WERI-Rb-1 (cell line): ENCODE measurements around the gene CHMP4B.

Source experiments
- DNase-seq: peaks from one replicate; pipeline ENCODE4 v3.0.0-alpha.2; 2020
- H3K27ac ChIP-seq: fragments of 250-450 bp; sonication (Bioruptor Pico); 2 replicates; pipeline ENCODE4 v1.5.1; 2020; ENCODE audit warnings: mild to moderate bottlenecking, moderate library complexity
- H3K27me3 ChIP-seq: fragments of 250-450 bp; sonication (Bioruptor Pico); 2 replicates; pipeline ENCODE4 v1.5.1; 2021; ENCODE audit warnings: mild to moderate bottlenecking, low read depth, moderate library complexity; ENCODE audit not compliant: insufficient read depth, severe bottlenecking
- H3K36me3 ChIP-seq: fragments of 250-450 bp; sonication (Bioruptor Pico); 2 replicates; pipeline ENCODE4 v1.5.1; 2020; ENCODE audit warnings: mild to moderate bottlenecking, moderate library complexity
- H3K4me3 ChIP-seq: 2 replicates; pipeline ENCODE4 v1.5.1; 2011; ENCODE audit warnings: low read depth, mild to moderate bottlenecking, control low read depth, low read length
- H3K9me3 ChIP-seq: fragments of 250-450 bp; sonication (Bioruptor Pico); 2 replicates; pipeline ENCODE4 v1.5.1; 2021; ENCODE audit warnings: mild to moderate bottlenecking, moderate library complexity; ENCODE audit not compliant: severe bottlenecking
- TF ChIP-seq, protein P1 (sequence below): IDR thresholded peaks from 2 replicates; pipeline ENCODE4 v1.5.1; 2011; ENCODE audit warnings: low read depth, mild to moderate bottlenecking, control low read depth, inconsistent platforms, low read length

Gene CHMP4B

DNA sequence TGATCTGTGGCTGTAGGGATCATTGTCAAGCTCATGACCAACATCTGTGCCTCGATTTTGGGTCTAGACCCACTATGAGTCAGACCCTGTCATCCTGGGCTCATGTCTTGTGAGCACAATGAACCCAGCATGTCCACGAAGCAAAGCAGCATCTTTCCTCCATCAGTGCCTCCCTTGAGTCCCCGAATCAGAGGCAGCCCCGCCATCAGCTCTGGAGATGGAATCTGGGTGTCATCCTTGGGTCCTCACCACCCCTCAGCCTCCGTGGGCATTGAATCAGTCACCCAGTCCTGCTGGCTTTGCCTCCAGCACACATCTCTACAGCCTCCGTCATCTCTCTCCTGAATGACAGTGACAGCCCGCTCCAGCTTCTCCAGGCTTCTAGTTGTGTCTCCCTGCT is 56.9 kb downstream of the CHMP4B start:
- Histone ChIP-seq H3K4me3 (no peak overlapping the region), H3K9me3 (no peaks in the 10 kb centered on the region), H3K27ac (no peak overlapping the region), H3K27me3 (no peaks in the 10 kb centered on the region), H3K36me3 (no peaks in the 10 kb centered on the region)
- TF ChIP-seq, protein P1, sequence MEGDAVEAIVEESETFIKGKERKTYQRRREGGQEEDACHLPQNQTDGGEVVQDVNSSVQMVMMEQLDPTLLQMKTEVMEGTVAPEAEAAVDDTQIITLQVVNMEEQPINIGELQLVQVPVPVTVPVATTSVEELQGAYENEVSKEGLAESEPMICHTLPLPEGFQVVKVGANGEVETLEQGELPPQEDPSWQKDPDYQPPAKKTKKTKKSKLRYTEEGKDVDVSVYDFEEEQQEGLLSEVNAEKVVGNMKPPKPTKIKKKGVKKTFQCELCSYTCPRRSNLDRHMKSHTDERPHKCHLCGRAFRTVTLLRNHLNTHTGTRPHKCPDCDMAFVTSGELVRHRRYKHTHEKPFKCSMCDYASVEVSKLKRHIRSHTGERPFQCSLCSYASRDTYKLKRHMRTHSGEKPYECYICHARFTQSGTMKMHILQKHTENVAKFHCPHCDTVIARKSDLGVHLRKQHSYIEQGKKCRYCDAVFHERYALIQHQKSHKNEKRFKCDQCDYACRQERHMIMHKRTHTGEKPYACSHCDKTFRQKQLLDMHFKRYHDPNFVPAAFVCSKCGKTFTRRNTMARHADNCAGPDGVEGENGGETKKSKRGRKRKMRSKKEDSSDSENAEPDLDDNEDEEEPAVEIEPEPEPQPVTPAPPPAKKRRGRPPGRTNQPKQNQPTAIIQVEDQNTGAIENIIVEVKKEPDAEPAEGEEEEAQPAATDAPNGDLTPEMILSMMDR: no peak
- no peak for DNase-seq

DNA sequence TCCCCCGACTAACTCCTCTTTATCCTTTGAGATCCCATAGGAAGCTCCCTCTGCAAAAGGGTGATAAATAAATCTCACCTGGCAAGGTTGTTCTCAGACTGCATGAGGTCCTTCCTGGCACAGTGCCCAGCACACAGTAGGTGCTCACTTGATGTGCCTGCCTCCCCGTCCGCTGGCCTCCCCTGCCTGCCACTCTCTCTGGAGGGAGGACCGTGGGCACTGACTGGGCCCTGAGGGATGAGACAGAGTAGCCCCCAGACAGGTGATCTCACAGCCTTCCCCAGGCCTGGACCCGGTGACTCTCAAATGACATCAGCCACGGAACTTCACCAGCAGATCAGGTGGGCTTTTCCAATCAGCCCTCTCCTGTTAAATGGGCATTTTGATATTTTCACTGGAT is 57.4 kb downstream of the CHMP4B start:
- TF ChIP-seq, protein P1: no peak
- H3K9me3 ChIP-seq: no peaks in the 10 kb centered on the region
- DNase-seq: no peak
- H3K4me3 ChIP-seq: no peak overlapping the region
- H3K27me3 ChIP-seq: no peaks in the 10 kb centered on the region
- H3K36me3 ChIP-seq: no peaks in the 10 kb centered on the region
- no peak overlapping the region for H3K27ac ChIP-seq

DNA sequence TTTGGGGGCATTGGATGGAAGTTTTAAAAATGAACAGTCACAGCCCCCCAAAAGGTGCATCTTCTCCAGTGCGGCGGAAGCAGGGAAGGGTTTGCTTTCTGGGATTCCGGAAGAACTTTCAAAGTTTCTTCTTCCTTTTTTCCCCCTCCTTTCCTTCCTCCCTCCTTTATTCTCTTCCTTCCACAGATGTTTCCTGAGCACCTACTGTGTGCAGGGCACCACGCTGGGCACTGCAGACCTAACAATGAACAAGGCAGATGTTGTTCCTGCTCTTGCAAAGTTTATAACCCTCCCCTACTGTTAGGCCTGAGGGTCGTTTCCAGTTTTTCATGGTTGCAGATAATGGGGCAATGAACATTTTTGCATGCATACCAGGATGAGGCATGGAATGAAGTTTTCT is 58.1 kb downstream of the CHMP4B start:
- no peaks in the 10 kb centered on the region for H3K9me3 ChIP-seq
- H3K4me3 ChIP-seq: no peak overlapping the region

DNA sequence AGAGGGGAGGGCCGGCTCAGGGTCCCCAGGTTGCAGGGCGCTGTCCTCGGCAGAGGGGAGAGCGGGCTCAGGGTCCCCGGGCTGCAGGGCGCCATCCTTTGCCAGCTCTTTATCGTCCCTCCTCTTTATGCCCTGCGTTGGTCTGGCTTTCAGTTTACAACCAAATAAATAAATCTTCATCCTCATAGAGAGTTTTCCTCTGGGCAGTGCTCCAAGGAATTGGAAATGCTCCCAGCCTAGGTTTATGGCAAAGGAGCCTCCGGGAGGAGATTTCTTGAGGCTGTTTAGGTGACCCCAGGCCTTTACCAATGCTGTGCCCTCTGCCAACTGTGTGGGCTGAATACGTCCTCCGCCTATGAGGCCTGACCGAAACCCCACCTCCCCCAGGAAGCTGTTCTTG is 60.2 kb downstream of the CHMP4B start:
- DNase-seq: no peak
- TF ChIP-seq, protein P1: no peak
- no peak overlapping the region for H3K27ac ChIP-seq
- H3K9me3 ChIP-seq: no peaks in the 10 kb centered on the region
- no peaks in the 10 kb centered on the region for H3K27me3 ChIP-seq
- H3K36me3 ChIP-seq: no peaks in the 10 kb centered on the region
- H3K4me3 ChIP-seq: no peak overlapping the region

More for the DNA sequence above, 58.1 kb downstream of the CHMP4B start:
- Histone ChIP-seq H3K27me3 (no peaks in the 10 kb centered on the region), H3K36me3 (no peaks in the 10 kb centered on the region), H3K27ac (no peak overlapping the region)
- TF ChIP-seq, protein P1: no peak
- DNase-seq: no peak

DNA sequence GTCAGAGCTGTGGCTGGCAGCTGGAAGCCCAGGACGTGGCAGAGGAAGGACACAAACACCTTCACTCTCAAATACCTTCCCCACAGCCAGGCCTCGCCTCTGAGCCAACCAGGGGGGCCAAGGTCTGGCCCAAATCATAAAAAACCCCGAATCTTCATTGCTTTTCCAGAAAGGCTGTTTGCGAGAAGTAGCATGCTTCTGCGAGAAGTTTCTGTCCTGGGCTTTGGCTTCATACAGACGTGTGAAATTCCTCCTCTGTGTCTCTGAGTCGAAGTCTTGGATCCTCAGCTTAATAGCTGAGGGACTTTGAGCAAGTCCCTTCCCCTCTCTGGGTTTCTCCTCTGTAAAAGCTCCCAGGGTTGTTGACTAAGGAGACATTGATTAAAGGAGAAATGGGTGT is 63.0 kb downstream of the CHMP4B start:
- Histone ChIP-seq H3K4me3 (no peak overlapping the region), H3K36me3 (no peaks in the 10 kb centered on the region), H3K9me3 (peaks cover 2% of the 10 kb centered on the region), H3K27me3 (no peaks in the 10 kb centered on the region), H3K27ac (no peak overlapping the region)
- TF ChIP-seq, protein P1: no peak
- DNase-seq: no peak

DNA sequence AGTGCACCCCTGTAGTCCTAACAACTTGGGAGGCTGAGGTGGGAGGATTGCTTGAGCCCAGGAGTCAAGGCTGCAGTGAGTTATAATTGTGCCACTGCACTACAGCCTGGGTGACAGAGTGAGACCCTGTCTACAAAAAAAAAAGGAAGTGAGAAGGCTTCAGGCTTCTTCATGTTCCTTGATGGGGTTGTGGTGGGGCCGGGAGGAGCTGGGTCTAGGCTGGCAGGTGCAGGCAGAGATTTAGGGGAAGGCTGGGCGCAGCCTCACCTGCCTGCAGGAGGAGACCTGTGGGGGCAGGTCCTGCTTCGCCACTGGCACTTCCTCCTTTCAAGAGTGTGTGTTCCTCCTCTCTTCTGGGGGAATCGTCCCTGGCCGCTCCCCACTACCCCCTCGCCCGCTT is 63.9 kb downstream of the CHMP4B start:
- TF ChIP-seq, protein P1: no peak
- H3K27me3 ChIP-seq: no peaks in the 10 kb centered on the region
- H3K27ac ChIP-seq: no peak overlapping the region
- H3K4me3 ChIP-seq: no peak overlapping the region
- peaks cover 6% of the 10 kb centered on the region for H3K9me3 ChIP-seq
- no peaks in the 10 kb centered on the region for H3K36me3 ChIP-seq
- DNase-seq: no peak
